A549 treated with AZD9567 at 1 μM for 4 hours (cell line): Measurements from ENCODE around the gene CXorf51B. TPM values are rescaled to one million over a fixed set of nuclear protein-coding genes. Genes with fewer than 3 reads are reported as not detected.

Experiments
- total RNA-seq: library from RNA; stranded (reverse); fragments of 200-300 nt; extraction: Qiagen RNA extraction; gene quantifications from 5 replicates; pipeline ENCODE4 v1.2.3, GENCODE V29; 2022; ENCODE audit not compliant: insufficient read depth

Gene CXorf51B
- total RNA-seq = not detected in 5 replicates

GRCh38 chrX:146809471-146809870 is at the start of gene CXorf51B:
Gene CXorf51B, plus strand, starts transcription at chrX:146809771. Its CDS starts 21 bp downstream, at chrX:146809792.

DNA sequence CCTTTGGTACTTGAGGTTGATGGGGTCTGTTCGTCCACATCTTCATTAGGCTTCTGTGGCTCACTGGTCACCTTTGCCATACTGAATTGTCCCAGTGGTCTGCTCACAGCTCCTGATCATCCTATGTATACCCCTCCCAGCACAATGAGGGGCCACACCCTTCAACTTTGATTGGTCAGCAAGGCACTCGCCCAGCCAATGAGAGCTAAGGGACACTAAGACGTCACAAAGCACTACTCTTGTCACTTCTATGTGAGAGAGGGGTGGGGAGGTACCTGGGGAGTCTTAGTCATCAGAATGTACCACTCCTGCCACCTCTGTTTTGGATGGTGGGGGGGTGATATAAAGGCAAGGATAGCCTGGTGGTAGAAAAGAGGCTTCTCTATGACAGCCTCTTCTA is 5.1 kb downstream of the CXorf51B start, which contains the start of gene CXorf51A:
TSS of gene CXorf51A (minus strand) at position 101 of the 400 bp plus-strand sequence. CDS start at position 80, 21 bp downstream.

Other genes with a start within 250 kb of the CXorf51B start
- gene CXorf51A, start 5.0 kb downstream of the CXorf51B start, total RNA-seq = not detected in 5 replicates